SK-N-MC (cell line): ENCODE results near the gene FHIT.

Experiments used
- EZH2 ChIP-seq: fragments of 200-600 bp; sonication (generic); IDR thresholded peaks from one replicate; pipeline ENCODE4 v1.6.1; 2017; ENCODE audit warnings: antibody characterized with exemption
- FOXP2 ChIP-seq: optimal IDR thresholded peaks from 2 replicates; pipeline ENCODE3; 2011; ENCODE audit warnings: mild to moderate bottlenecking, moderate library complexity; ENCODE audit not compliant: insufficient read depth; ENCODE audit errors: extremely low read length, control extremely low read depth
- POLR2AphosphoS5 ChIP-seq: IDR thresholded peaks from 2 replicates; pipeline ENCODE4 v1.6.1; 2012; ENCODE audit warnings: mild to moderate bottlenecking, low read depth, low read length, borderline replicate concordance

DNA sequence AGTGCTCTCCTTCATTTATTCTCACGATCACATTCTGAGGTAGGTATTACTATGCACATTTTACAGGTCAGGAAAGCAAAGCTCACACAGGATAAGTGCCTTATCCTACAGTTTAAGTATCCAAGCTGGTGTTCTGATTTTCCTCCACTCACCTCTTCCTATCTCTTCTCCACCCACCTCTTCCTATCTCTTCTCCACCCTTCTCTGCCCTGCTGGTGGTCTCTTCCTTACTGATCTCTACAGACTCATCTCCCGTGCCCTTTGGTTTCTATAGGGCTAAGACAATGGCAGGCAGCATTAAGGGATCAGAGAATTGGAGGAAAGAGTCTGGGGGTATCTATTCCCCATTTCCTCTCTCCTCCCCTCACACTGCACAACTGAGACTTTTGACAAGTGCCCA, 319.1 kb downstream of the FHIT start:
- TF ChIP-seq POLR2AphosphoS5 (no peak), EZH2 (no peak), FOXP2 (no peak)
